ENCODE results near the gene PIAS2. TPM values are rescaled to one million over a fixed set of nuclear protein-coding genes. Genes with fewer than 3 reads are reported as not detected.

The PIAS2 gene
- total RNA-seq, 1 experiment from 2014 or later: 16.9 TPM

DNA sequence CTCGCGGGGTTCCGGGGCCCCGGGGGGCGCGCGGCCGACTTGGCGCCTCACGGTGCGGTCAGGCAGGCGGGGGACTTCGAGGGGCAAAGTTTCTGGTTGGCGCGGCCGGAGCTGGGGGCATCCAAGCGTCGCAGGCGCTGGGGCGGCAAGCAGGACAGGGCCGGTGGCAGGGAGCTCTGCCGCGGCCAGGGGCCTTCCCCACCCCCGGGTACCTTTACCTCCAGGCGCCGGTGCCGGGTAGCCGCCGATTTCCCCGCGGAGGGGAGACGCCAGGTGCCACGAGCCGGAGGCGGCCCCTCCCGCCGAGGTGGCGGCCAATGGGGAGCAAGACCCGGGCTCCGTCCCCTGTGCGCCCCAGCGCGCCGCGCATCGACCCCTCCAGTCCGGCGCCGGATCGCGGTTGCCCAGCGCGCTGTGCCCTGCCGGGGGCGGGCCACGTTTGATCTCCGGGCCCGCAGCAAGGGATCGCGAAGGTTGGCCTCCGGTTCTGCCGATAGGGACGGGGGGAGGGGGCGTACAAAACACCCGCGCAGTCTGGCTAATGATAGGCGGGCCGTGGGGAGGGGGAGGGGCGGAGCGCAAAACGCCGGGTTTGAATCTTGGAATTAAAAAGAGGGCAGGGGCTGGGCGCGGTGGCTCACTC, 160.6 kb downstream of the PIAS2 start, which contains the start of gene ST8SIA5:
Gene ST8SIA5, minus strand, starts transcription at position 495 of the 643 bp plus-strand sequence. CDS start 545 bp downstream, outside the sequence.
- DNase-seq (ENCODE audit: low read depth in 1 of 2, low spot score in 2 of 2): no peak
- Histone ChIP-seq H3K36me3 (no peaks in the 10 kb centered on the region), H3K27me3 (replicated peaks) (peaks cover 55% of the 10 kb centered on the region), H3K4me1 (replicated peaks) (peaks cover 11% of the 10 kb centered on the region), H3K9me3 (replicated peaks) (no peaks in the 10 kb centered on the region), H3K4me3 (peak within 1 kb of the TSS; percentile 21), H3K27ac (no peak within 1 kb of the TSS)

DNA sequence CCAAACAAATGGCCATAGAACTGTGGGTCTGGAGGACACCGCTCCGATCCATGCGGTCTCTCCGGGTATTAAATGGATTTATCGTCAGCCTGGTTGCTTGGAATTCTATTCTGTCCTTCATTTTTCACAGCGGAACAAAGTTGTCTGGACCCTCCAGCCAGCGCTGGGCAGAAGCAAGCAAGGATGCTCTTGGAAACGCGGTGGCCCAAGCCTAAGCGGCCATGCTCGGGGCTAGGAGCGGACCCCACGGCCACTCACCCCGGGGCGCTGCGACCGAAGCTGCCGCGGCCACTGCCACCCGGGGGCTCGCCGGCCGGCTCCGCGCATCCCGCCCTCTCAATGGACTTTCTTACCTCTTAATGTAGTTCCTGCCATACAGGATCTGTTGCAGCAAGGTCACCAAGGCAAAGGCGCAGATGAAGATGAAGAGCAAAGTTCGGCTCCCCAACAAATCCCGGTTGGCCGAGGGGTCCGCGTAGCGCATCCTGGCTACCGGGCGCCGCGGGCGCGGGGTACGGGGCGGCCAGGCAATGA, 161.2 kb downstream of the PIAS2 start:
- no peak for DNase-seq (ENCODE audit: low read depth in 1 of 2, low spot score in 2 of 2)
- H3K4me1 ChIP-seq (replicated peaks): peaks cover 11% of the 10 kb centered on the region
- no peaks in the 10 kb centered on the region for H3K36me3 ChIP-seq
- H3K27ac ChIP-seq: no peak overlapping the region
- H3K27me3 ChIP-seq (replicated peaks): peaks cover 52% of the 10 kb centered on the region
- no peaks in the 10 kb centered on the region for H3K9me3 ChIP-seq (replicated peaks)
- H3K4me3 ChIP-seq: peak overlapping the region; percentile 21

DNA sequence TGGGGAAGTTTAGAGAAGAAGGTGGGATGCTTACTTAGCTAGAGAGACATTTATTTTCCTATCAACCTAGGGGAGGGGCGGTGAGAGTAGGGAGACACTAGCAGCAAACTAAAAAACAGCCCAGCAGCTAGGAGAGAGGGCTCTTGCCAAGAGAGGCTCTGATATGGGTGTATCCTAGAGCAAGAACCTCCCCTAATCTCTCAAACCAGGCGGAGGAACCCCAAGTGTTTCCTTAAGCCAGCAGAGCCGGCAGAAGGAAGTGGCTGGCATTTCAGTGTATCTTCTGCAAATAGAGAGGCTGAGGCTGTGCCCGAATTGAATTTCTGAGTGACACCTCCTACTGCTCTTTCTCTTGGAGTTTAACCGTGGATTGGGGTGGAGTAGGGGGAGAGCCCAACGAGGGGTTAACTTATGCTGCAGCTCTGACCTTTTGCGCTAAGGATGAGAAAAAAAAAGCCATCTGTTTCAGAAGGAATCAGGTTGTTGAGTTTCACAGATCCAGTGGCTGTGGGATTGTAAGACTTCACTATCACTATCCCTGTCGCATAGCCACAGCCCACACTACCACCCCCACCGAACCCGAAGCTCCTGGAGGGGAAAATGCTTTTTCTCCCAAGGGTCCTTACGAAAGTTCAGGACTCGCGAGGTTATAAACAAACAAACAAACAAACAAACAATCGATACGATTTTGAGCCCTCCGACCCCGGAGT, 161.8 kb downstream of the PIAS2 start:
- H3K4me1 ChIP-seq (replicated peaks): peaks cover 11% of the 10 kb centered on the region
- no peaks in the 10 kb centered on the region for H3K36me3 ChIP-seq
- no peak overlapping the region for H3K27ac ChIP-seq
- no peak overlapping the region for H3K4me3 ChIP-seq
- no peak for DNase-seq (ENCODE audit: low read depth in 1 of 2, low spot score in 2 of 2)
- H3K9me3 ChIP-seq (replicated peaks): no peaks in the 10 kb centered on the region
- H3K27me3 ChIP-seq (replicated peaks): peaks cover 47% of the 10 kb centered on the region

DNA sequence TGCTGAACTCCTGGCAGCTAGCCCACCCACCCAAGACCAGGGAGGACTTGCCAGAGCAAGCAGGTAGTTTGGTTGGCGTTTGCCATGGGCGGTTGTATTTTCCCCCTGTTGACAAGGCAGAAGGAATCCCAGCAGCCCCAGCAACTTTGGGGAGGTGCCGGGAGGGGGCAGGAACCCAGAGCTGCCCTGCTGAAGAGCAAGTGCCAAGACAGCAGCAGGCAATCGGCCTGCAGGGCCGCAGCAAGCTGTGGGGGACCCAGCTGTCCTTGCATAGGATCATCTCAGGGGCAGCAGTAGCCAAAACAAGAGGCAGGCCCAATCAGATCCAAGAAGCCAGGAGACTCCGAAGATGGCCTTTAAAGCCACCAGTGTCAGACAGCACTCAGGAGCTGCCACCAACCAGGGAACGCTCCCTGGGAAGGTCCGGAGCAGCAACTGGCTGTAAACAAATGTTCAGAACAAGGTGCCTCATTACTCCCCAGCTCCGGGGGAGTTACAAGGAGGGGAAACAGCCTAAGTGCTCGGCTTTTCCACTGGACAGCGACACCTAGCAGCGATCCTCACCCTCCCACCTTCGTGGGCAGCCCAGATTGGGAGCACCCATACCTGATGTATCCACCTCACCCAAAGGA, 162.5 kb downstream of the PIAS2 start:
- Histone ChIP-seq H3K4me3 (no peak overlapping the region), H3K27me3 (replicated peaks) (peaks cover 46% of the 10 kb centered on the region), H3K9me3 (replicated peaks) (0 out of 2 replicates have a peak, but pooled peaks cover 2% of the 10 kb centered on the region), H3K4me1 (replicated peaks) (peaks cover 11% of the 10 kb centered on the region), H3K36me3 (no peaks in the 10 kb centered on the region), H3K27ac (no peak overlapping the region)
- DNase-seq (ENCODE audit: low read depth in 1 of 2, low spot score in 2 of 2): no peak

DNA sequence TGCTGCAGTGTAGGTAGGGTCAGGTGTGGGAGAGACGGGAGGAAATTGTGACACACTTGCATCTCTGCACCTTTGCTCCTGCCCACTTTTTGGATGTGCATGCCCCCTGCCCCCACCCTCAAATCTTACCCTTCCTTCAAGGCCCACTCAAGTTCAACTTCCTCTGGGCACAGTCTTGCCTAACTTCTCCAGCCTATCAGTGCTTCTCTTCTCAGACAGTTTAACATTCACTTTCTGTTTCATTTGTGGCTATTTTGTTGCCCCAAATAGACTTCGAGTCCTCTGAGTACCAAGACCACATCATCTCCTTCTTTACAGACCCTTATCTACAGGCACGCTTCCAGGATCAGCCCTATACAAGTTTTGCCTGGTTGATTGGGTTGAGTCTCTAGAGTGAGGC, 163.1 kb downstream of the PIAS2 start:
- H3K27me3 ChIP-seq (replicated peaks): peaks cover 40% of the 10 kb centered on the region
- DNase-seq (ENCODE audit: low read depth in 1 of 2, low spot score in 2 of 2): no peak
- H3K27ac ChIP-seq: no peak overlapping the region
- no peak overlapping the region for H3K4me3 ChIP-seq
- peaks cover 11% of the 10 kb centered on the region for H3K4me1 ChIP-seq (replicated peaks)
- H3K9me3 ChIP-seq (replicated peaks): 0 out of 2 replicates have a peak, but pooled peaks cover 2% of the 10 kb centered on the region
- no peaks in the 10 kb centered on the region for H3K36me3 ChIP-seq

Other genes starting within 250 kb of the PIAS2 start
- gene ST8SIA5, start 160.5 kb downstream of the PIAS2 start, total RNA-seq (2014; rRNA removed; shearing (Covaris generic)): under 0.01 TPM in 1 of 2 replicates, not detected in the other
- gene KATNAL2, start 95 bp upstream of the PIAS2 start, total RNA-seq (2014; rRNA removed; shearing (Covaris generic)): 0.18 and 0.56 TPM in 2 replicates
- not detected in 2 replicates for gene ELOA2, start 118.1 kb upstream of the PIAS2 start, total RNA-seq (2014; rRNA removed; shearing (Covaris generic))
- 14.3 and 17.4 TPM in 2 replicates for gene HDHD2, start 233.0 kb upstream of the PIAS2 start, total RNA-seq (2014; rRNA removed; shearing (Covaris generic))

Data from SJSA1 (cell line).